ENCODE data around the gene AUTS2. TPM values are rescaled to one million over a fixed set of nuclear protein-coding genes. Genes with fewer than 3 reads are reported as not detected.

AUTS2 gene
- total and polyA plus RNA-seq, 2 experiments from 2014 or later = 3.0 to 4.4 TPM

- 81 to 87% methylated on average over 2 of the region's 2 CpGs for WGBS, 2 experiments (ENCODE audit: low coverage in 1 of 2, low lambda C conversion rate in 2 of 2, missing lambda C conversion rate in 2 of 2)
- in situ Hi-C loops (cut with MboI) = no loop called here
- H4K20me1 ChIP-seq (ENCODE audit: insufficient read depth) = no peaks in the 10 kb centered on the region
Observed at GRCh38 chr7:69673074-69673473, 74.8 kb downstream of the AUTS2 start.

GRCh38 chr7:69674701-69675182 is 76.5 kb downstream of the AUTS2 start:
- H3K4me3 ChIP-seq = no peak overlapping the region
- no peak overlapping the region for H2AFZ ChIP-seq
- TF ChIP-seq EZH2phosphoT487 (IDR thresholded peaks at IDR 0.05; ENCODE audit: insufficient read depth, low read depth) = no peak
- no peak for TF ChIP-seq EZH2 (IDR thresholded peaks at IDR 0.05; ENCODE audit: insufficient read depth, poor library complexity, severe bottlenecking)
- H3K4me2 ChIP-seq (ENCODE audit: unreplicated experiment) = no peak overlapping the region
- no peak for DNase-seq
- no peaks in the 10 kb centered on the region for H3K9me2 ChIP-seq (ENCODE audit: insufficient read depth)
- in situ Hi-C loops (cut with MboI) = no loop called here
- H3K27me3 ChIP-seq (replicated peaks; ENCODE audit: insufficient read depth) = no peaks in the 10 kb centered on the region
- no peaks in the 10 kb centered on the region for H3K79me2 ChIP-seq (ENCODE audit: insufficient read depth)
- H3K4me1 ChIP-seq (ENCODE audit: insufficient read depth) = peaks cover 4% of the 10 kb centered on the region; the same call in 1 of the 2 replicates
- no peak overlapping the region for H3K9ac ChIP-seq
- H3K36me3 ChIP-seq (ENCODE audit: low read depth) = no peaks in the 10 kb centered on the region
- no peak overlapping the region for H3K27ac ChIP-seq
- no peaks in the 10 kb centered on the region for H3K9me3 ChIP-seq (ENCODE audit: low read depth)
- no peaks in the 10 kb centered on the region for H4K20me1 ChIP-seq (ENCODE audit: insufficient read depth)
- H3F3A ChIP-seq (ENCODE audit: insufficient read depth) = no peaks in the 10 kb centered on the region; the same call in 1 of the 2 replicates
- 42 to 57% methylated on average over 4 of the region's 4 CpGs for WGBS, 2 experiments (ENCODE audit: low coverage in 1 of 2, low lambda C conversion rate in 2 of 2, missing lambda C conversion rate in 2 of 2)

More at GRCh38 chr7:69673074-69673473, 74.8 kb downstream of the AUTS2 start:
- H3K36me3 ChIP-seq (ENCODE audit: low read depth) = no peaks in the 10 kb centered on the region
- peaks cover 4% of the 10 kb centered on the region; the same call in 1 of the 2 replicates for H3K4me1 ChIP-seq (ENCODE audit: insufficient read depth)
- no peak overlapping the region for H3K4me2 ChIP-seq (ENCODE audit: unreplicated experiment)
- H3K27ac ChIP-seq = no peak overlapping the region
- no peak overlapping the region for H2AFZ ChIP-seq
- no peak for DNase-seq
- no peak overlapping the region for H3K9ac ChIP-seq
- no peaks in the 10 kb centered on the region for H3K9me2 ChIP-seq (ENCODE audit: insufficient read depth)
- no peak overlapping the region for H3K4me3 ChIP-seq
- H3K27me3 ChIP-seq (replicated peaks; ENCODE audit: insufficient read depth) = no peaks in the 10 kb centered on the region
- H3F3A ChIP-seq (ENCODE audit: insufficient read depth) = no peaks in the 10 kb centered on the region; the same call in 1 of the 2 replicates
- no peaks in the 10 kb centered on the region for H3K9me3 ChIP-seq (ENCODE audit: low read depth)
- H3K79me2 ChIP-seq (ENCODE audit: insufficient read depth) = no peaks in the 10 kb centered on the region
- TF ChIP-seq EZH2 (IDR thresholded peaks at IDR 0.05; ENCODE audit: insufficient read depth, poor library complexity, severe bottlenecking) (no peak), EZH2phosphoT487 (IDR thresholded peaks at IDR 0.05; ENCODE audit: insufficient read depth, low read depth) (no peak)

- no peaks in the 10 kb centered on the region for H3K9me3 ChIP-seq (ENCODE audit: low read depth)
- TF ChIP-seq EZH2phosphoT487 (IDR thresholded peaks at IDR 0.05; ENCODE audit: insufficient read depth, low read depth) (no peak), EZH2 (IDR thresholded peaks at IDR 0.05; ENCODE audit: insufficient read depth, poor library complexity, severe bottlenecking) (no peak)
- in situ Hi-C loops (cut with MboI) = no loop called here
- no peak overlapping the region for H2AFZ ChIP-seq
- H3K4me1 ChIP-seq (ENCODE audit: insufficient read depth) = no peaks in the 10 kb centered on the region
- no peaks in the 10 kb centered on the region for H4K20me1 ChIP-seq (ENCODE audit: insufficient read depth)
- no peak for DNase-seq
- H3K9me2 ChIP-seq (ENCODE audit: insufficient read depth) = no peaks in the 10 kb centered on the region
- no peaks in the 10 kb centered on the region for H3K36me3 ChIP-seq (ENCODE audit: low read depth)
- no peak overlapping the region for H3K27ac ChIP-seq
- H3K79me2 ChIP-seq (ENCODE audit: insufficient read depth) = no peaks in the 10 kb centered on the region
- no peak overlapping the region for H3K4me2 ChIP-seq (ENCODE audit: unreplicated experiment)
- no peak overlapping the region for H3K4me3 ChIP-seq
- no peaks in the 10 kb centered on the region for H3K27me3 ChIP-seq (replicated peaks; ENCODE audit: insufficient read depth)
- no peak overlapping the region for H3K9ac ChIP-seq
- H3F3A ChIP-seq (ENCODE audit: insufficient read depth) = no peaks in the 10 kb centered on the region; the same call in 1 of the 2 replicates
Observed at GRCh38 chr7:69676247-69676646, 78.0 kb downstream of the AUTS2 start.

GRCh38 chr7:69677054-69677852 is 79.0 kb downstream of the AUTS2 start:
- no peak overlapping the region for H3K27ac ChIP-seq
- in situ Hi-C loops (cut with MboI) = no loop called here
- H3K9me2 ChIP-seq (ENCODE audit: insufficient read depth) = no peaks in the 10 kb centered on the region
- TF ChIP-seq EZH2phosphoT487 (IDR thresholded peaks at IDR 0.05; ENCODE audit: insufficient read depth, low read depth) (no peak), EZH2 (IDR thresholded peaks at IDR 0.05; ENCODE audit: insufficient read depth, poor library complexity, severe bottlenecking) (no peak)
- no peak overlapping the region for H3K9ac ChIP-seq
- no peaks in the 10 kb centered on the region for H3K36me3 ChIP-seq (ENCODE audit: low read depth)
- H2AFZ ChIP-seq = no peak overlapping the region
- no peak overlapping the region for H3K4me3 ChIP-seq
- WGBS, 2 experiments (ENCODE audit: low coverage in 1 of 2, low lambda C conversion rate in 2 of 2, missing lambda C conversion rate in 2 of 2) = 22 to 26% methylated on average over 4 of the region's 4 CpGs
- H3K4me1 ChIP-seq (ENCODE audit: insufficient read depth) = no peaks in the 10 kb centered on the region
- no peaks in the 10 kb centered on the region for H3K27me3 ChIP-seq (replicated peaks; ENCODE audit: insufficient read depth)
- H3K9me3 ChIP-seq (ENCODE audit: low read depth) = no peaks in the 10 kb centered on the region
- no peaks in the 10 kb centered on the region for H3F3A ChIP-seq (ENCODE audit: insufficient read depth)
- H3K79me2 ChIP-seq (ENCODE audit: insufficient read depth) = no peaks in the 10 kb centered on the region
- H4K20me1 ChIP-seq (ENCODE audit: insufficient read depth) = no peaks in the 10 kb centered on the region
- no peak for DNase-seq
- H3K4me2 ChIP-seq (ENCODE audit: unreplicated experiment) = no peak overlapping the region

Measured in GM23248 (cell line).